GM19193 (cell line): Measurements from ENCODE around the gene MIAT.

ENCODE experiments used
- POLR2A ChIP-seq: IDR thresholded peaks from 4 replicates; pipeline ENCODE4 v1.6.1; 2011; ENCODE audit not compliant: insufficient read depth, insufficient read length; ENCODE audit errors: extremely low read depth

Gene MIAT

DNA sequence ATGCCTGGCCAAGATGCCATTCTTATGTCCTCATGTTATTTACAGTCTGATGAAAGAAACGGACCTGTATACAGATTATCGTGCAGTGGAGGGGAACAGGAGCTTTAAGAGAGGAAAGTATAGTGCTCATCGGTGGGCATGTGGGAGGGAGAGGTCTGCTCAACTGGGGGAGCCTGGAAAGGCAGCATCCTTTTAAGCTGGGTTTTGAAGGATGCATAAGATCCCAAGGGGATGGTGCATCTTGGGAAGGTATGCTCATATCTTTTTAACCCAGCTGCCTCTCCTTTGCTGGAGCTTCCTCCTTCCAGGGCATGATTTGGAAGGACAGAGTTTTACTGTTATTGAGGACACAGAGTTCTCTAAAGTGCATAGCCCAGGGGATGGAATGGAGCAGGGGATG is 34.8 kb downstream of the MIAT start:
- TF ChIP-seq POLR2A, result no peak

DNA sequence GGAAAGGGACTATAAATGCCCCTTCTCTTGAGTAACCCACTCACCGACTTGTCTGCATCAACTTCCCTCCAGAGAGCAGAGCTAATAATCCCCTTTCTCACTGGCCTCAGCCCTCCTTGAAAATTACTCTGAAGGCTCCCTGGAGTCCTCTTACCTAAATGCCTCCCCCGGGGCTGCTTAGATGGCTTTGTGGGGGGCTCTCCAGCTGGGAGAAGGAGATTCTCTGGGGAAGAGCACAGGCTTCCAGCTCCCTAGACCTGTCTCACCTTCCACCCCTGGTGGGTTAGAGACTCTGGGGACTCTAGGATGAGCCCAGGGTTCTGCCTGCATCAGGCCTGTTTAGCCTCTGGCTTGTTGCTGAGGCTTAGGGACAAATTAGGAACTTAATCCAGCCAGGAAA is 39.8 kb downstream of the MIAT start:
- TF ChIP-seq POLR2A, result no peak

DNA sequence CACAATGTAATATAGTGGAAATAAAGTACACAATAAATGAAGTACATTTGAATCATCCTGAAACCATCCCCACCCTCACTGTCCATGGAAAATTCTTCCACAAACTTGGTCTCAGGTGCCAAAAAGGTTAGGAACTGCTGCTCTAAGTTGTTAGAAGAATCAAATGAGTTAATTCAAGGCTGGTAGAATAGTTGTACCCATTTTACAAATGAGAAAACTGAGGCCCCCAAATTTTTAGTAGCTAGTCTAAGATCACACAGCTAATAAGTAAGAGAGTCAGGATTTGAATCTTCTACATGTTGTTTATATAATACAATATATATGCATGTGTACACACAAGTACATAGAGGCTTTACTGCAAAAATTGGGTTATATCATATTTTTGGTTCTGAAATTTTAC is 43.1 kb downstream of the MIAT start:
- no peak for TF ChIP-seq POLR2A

DNA sequence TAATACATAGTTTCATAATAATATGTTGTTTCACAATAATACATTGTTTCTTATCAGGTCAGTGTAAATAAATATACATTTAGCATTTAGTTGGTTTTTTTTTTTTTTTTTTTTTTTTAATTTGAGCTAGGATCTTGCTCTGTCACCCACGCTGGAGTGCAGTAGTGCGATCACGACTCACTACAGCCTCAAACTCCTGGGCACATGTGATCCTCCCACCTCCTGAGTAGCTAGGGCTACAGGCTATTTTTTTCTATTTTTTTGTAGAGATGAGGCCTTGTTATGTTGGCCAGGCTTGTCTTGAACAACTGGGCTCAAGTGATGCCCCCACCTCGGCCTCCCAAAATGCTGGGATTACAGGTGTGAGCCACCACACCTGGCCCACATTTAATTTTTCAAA is 43.5 kb downstream of the MIAT start:
- no peak for TF ChIP-seq POLR2A

DNA sequence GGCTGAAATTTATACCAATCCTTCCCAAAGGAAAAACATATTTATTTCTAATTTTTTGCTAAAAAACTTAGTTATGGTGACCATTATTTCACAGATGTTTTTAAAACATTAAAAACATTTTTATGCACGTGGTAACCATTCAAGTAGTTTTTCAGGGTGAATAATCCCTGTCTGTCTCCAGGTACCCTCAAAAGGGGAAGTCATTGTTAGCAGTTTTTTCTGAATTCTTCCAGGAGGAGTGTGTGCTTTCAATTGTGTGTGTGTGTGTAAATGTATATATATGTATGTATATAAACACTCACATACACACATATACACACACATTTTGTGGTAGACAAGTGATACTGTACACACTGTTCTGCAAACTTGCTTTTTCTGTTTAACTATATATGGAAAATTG is 43.9 kb downstream of the MIAT start:
- TF ChIP-seq POLR2A, result no peak

DNA sequence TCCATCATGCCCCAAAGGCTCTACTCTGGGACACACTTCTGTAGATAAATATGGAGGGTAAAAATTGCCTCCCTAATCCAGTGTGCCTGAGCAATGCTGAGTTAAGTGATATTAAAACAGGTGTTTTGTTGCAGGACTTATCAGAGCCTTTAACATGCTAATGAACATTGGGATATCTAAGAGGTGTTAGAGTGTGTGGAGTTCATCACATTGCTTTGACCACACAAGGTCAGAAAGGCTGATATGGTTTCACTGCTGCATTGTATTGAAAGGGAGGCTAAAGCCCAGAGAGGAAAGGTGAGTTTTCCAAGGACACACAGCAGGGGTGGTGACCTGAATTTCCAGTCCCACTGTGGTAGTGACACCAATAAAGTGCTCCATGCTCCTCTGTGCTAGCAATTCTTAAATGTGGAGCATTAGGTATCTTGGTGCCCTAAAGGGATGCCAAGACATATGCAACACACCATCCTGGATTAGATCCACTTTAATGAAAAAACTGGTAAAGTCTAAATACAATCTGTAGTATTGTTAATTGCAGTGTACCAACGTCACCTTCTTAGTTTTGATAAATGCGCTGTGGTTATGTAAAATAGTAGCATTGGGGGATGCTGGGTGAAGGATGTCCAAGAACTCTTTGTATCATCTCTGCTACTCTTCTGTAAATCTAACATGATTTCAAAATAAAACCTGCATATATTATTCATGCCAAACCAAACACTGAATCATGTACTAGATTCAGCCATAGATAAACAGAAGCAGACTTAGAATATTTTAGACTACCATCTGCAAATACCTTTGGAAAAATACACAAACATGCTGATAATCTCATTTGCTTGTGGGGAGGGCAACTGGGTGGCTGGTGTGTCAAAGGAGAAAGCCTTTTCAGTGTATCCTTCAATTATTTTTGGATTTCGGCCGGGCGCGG is 45.8 kb downstream of the MIAT start:
- no peak for TF ChIP-seq POLR2A

DNA sequence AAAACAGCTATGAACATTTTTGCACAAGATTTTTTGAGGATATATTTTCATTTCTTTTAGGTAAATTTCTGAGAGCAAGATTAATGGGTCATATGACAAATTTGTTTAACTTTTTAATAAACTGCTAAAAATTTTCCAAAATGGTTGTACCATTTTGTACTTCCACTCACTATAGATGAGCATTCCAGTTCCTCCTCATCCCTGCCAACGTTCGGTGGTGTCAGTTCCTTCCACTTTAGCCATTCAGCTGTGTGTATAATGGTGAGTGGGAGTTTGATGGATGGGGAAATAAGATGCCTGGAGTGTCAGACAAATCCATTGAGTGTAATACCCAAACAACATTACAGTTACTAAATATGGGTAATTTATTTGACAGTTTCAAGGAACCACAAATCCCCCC is 49.7 kb downstream of the MIAT start:
- TF ChIP-seq POLR2A, result no peak

DNA sequence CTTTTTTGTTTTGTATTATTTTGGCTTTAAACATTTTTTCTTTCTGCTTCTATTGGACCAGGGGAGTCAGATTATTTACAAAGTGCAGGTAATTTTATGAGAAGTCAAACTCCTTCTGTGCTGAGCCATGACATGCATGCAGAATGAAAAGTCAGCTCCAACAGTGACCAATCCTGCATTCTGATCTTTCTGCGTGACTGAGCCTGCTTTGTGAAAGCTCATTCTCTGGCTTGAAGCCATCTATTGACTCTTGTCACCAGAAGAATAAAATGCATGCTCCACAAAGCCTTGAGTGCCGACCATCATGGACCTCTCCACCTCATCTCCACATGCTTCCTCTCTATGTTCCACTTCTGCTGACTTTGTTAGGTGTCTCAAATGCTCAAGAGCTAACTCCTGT is 50.2 kb downstream of the MIAT start:
- no peak for TF ChIP-seq POLR2A

DNA sequence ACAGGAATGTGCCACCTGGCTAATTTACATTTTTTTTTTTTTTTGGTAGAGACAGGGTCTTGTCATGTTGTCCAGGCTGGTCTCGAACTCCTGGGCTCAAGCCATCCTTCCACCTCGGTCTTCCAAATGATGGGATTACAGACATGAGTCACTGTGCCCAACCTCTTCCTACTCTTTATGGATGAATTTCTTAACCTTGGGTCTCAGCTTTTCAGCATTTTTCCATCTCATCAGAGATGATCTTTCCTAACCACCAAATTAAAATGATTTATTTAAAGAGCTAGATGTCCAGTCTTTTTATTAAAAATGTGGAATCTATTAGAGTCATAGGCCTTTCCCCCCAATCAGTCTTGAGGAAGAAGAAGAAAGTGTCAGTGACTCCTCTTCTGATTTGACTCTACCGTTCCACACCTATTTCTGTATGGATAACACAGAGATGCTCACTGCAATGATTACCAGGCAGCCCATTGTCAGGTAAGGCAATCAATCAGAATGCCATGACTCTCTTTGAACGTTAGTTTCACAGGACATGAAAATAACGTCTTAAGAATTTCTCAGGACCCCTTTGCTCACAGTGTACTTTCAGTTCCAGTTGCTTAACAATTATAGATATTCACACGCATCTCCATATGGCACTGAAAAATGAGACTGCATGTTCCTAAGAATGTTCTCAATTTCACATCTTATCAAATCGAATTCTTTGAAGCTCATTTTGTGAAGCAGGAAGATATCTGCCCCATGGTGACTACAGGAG is 51.0 kb downstream of the MIAT start:
- no peak for TF ChIP-seq POLR2A

DNA sequence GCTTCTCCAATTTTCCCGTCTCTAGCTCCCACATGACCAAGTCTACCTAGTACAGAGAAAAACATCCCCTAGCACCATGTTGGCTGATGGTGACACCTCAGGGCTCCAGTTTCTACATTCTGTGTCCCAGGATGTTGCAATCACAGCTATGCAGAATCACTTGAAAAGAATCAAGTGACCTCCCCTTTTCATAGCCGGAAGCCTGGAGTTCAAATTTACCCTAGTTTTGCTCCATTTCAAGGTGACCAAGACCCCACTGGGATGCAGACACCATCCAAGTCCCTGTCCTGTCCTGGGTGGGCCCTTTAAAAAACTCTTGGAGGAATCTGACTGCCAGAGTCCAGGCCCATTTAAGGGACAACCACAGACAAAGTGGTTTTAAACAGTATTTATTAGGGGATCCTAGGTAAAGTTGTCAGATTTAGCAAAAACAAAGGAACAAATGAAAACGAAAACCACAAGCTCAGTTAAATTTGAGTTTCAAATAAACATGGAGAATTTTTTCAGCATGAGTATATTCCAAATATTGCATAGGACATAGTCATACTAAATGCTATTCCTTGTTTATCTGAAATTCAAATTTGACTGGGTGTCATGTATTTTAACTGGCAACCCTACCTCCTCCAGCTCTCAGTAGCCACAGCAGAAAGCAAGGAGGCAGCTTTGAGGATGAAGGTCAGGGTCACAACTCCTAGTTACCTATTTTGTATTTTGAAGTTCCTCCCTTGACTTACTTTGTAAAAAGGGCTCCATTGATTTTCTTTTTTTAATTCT is 52.4 kb downstream of the MIAT start:
- no peak for TF ChIP-seq POLR2A

DNA sequence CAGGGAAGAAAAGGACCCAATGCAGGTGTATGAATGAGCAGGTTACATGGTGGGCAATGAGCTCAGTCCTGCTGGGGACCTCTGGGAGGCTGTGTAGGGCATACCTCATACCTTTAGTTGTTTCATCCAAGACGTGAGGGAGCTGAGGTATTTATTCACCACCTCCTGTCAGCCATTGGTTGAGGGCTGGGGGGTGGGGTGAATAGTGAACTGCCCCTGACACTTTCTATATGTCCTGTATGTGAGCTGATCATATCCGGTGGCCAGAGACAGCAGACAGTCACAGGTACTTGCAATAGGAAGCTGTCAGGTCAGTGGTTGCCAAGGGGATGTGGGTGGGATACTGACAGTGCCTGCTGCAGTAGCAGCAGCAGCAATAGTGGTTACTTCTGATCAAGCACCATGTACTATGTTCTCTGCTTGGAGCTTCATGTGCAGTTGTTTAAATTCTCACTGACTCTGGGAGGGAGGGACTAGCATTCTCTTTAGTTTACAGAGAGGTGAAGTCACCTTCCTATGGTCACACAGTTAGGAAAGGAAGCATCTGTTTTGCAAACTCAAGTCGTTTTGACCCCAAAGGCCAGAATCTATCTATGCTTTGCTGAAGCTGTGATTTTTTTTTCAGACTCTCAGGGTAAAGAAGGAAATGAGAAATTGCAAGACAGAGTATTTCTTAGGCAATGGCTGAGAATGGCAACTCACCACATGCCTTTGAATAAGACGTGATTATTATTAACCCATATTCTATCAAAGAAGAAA is 54.0 kb downstream of the MIAT start:
- TF ChIP-seq POLR2A, result no peak

DNA sequence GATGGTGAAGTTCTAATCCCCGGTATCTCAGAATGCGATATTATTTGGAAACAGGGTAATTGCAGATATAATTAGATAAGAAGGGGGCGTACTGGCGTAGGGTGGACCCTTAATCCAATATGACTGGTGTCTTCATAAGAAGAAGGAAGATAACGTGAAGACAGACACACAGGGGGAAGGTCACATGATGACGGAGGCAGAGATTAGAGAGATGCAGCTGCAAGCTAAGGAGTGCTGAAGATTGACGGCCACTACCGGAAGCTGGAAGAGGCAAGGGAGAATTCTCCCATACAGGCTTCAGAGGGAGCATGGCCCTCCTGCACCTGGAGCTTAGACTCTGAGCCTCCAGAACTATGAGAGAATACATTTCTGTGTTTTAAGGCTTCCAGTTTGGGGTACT is 54.8 kb downstream of the MIAT start:
- no peak for TF ChIP-seq POLR2A

DNA sequence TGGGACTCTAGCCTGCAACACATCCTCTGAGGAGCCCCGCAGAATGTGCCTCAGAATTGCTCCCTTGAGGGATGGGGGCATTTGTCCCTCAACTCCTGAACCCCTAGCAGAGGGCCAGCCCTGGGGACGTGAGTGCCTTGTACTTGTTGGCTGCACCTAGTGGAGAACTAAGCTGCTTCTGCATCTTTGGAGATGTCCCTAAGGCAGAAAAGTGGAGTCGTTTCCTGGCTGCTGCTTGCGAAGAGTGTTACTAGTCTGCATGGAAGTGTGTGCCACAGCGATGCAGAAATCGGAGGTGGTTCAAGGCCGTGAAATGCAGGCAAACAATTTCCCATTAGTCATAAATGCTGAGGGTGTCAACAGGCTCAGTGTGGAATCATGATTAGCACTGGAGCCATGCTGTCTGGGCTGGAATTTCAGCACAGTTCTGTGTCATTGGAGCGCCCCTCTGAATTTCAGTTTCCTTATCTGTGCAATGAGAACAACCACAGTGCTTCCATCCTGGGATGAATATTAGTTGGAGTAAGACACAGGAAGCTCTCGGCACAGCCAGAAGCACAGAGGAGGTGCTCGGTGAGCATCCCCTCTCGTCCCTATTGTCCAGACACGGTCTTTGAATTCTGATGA is 56.5 kb downstream of the MIAT start:
- no peak for TF ChIP-seq POLR2A

DNA sequence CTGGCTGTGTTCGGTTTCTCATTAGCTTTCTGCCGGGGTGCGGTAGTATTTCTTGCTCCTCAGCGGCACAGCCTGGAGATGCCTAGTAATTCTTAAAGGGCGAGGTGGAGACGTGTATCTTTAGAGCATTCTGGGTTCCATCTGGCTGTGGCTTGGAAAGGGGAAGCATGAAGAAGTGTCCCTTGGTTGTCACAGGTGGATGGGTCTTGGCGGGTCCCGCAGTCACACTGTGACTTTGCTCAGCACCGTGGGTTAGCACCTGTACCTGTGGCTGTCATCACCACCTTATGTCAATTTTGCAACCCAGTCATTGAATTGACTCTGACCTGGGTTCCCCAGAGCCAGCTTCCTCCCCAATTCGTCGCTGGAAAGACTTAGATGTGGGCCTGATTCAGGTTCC is 57.6 kb downstream of the MIAT start:
- TF ChIP-seq POLR2A, result no peak

DNA sequence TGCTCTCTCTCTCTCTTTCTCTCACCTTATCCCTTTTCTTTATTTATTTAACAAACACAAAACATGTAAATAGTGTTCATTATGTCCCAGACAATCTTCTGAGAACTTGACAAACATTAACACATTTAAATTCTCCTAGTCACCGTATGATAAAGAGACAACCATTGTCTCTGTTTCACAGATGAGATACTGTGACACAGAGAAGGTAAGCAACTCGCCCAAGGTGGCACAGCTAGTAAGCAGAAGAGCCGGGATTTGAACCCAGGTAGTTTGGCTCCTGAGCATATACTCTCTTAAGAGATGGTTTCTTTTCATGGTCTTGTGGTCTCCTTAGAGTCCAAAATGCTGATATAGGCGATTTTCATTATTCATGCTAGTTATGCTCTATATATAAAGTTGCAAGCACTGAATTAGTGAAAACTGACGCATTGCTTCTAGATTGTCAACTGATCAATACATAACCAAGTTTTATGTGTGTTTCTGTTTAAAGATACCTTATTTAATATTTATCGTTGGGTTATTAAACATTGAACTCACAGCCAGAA is 58.1 kb downstream of the MIAT start:
- TF ChIP-seq POLR2A, result no peak

DNA sequence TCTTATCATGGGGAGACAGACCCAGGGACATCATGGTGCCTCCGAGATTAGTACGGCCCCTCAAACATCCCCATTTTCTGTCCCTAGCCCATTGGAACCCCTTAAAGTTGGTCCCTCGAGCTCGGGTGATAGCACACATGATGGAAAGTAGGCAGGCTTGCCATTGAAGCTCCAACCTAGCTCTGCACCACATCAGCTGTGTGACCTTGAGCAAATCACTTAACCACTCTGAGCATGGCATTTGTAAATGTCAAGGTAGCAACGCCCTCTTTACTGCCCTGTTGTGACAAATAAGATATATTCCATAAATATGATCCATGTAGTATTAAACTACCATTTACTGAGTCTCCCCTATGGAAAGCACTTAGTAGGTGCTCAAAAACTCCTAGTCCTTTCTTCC is 61.1 kb downstream of the MIAT start:
- no peak for TF ChIP-seq POLR2A
